ENCODE measurements around the gene ASNSD1. TPM values are rescaled to one million over a fixed set of nuclear protein-coding genes. Genes with fewer than 3 reads are reported as not detected.
"Not testable (repeated sequence)": the region's sequence is repeated elsewhere in the genome, so short reads cannot be mapped to it uniquely, and the experiment has no call there.

Gene ASNSD1
- total RNA-seq, 1 donor from 2014 or later: 39.9 TPM

GRCh38 chr2:189698020-189698887 is 37.0 kb downstream of the ASNSD1 start:
- no peaks in the 10 kb centered on the region for H3K36me3 ChIP-seq (ENCODE audit: control insufficient read depth, insufficient read depth, low read length)
- DNase-seq (ENCODE audit: low read depth): no peak
- H3K4me3 ChIP-seq (ENCODE audit: low read depth, low read length): no peak overlapping the region
- H3K27me3 ChIP-seq (ENCODE audit: control insufficient read depth, insufficient read depth, low read length): no peaks in the 10 kb centered on the region
- TF ChIP-seq, protein P1, sequence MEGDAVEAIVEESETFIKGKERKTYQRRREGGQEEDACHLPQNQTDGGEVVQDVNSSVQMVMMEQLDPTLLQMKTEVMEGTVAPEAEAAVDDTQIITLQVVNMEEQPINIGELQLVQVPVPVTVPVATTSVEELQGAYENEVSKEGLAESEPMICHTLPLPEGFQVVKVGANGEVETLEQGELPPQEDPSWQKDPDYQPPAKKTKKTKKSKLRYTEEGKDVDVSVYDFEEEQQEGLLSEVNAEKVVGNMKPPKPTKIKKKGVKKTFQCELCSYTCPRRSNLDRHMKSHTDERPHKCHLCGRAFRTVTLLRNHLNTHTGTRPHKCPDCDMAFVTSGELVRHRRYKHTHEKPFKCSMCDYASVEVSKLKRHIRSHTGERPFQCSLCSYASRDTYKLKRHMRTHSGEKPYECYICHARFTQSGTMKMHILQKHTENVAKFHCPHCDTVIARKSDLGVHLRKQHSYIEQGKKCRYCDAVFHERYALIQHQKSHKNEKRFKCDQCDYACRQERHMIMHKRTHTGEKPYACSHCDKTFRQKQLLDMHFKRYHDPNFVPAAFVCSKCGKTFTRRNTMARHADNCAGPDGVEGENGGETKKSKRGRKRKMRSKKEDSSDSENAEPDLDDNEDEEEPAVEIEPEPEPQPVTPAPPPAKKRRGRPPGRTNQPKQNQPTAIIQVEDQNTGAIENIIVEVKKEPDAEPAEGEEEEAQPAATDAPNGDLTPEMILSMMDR (IDR thresholded peaks at IDR 0.05; ENCODE audit: insufficient read depth, low read length, poor library complexity, severe bottlenecking): peak; percentile 48

- no peak for DNase-seq (ENCODE audit: low read depth)
- Histone ChIP-seq H3K4me3 (ENCODE audit: low read depth, low read length) (no peak overlapping the region), H3K27me3 (ENCODE audit: control insufficient read depth, insufficient read depth, low read length) (no peaks in the 10 kb centered on the region), H3K36me3 (ENCODE audit: control insufficient read depth, insufficient read depth, low read length) (no peaks in the 10 kb centered on the region)
- TF ChIP-seq, protein P1 (IDR thresholded peaks at IDR 0.05; ENCODE audit: insufficient read depth, low read length, poor library complexity, severe bottlenecking): no peak
Measured at GRCh38 chr2:189700681-189701080, 39.4 kb downstream of the ASNSD1 start.

- H3K36me3 ChIP-seq (ENCODE audit: control insufficient read depth, insufficient read depth, low read length): no peaks in the 10 kb centered on the region
- H3K27me3 ChIP-seq (ENCODE audit: control insufficient read depth, insufficient read depth, low read length): no peaks in the 10 kb centered on the region
- no peak overlapping the region for H3K4me3 ChIP-seq (ENCODE audit: low read depth, low read length)
- TF ChIP-seq, protein P1 (IDR thresholded peaks at IDR 0.05; ENCODE audit: insufficient read depth, low read length, poor library complexity, severe bottlenecking): no peak
- no peak for DNase-seq (ENCODE audit: low read depth)
Measured at GRCh38 chr2:189702071-189702470, 40.8 kb downstream of the ASNSD1 start.

DNA sequence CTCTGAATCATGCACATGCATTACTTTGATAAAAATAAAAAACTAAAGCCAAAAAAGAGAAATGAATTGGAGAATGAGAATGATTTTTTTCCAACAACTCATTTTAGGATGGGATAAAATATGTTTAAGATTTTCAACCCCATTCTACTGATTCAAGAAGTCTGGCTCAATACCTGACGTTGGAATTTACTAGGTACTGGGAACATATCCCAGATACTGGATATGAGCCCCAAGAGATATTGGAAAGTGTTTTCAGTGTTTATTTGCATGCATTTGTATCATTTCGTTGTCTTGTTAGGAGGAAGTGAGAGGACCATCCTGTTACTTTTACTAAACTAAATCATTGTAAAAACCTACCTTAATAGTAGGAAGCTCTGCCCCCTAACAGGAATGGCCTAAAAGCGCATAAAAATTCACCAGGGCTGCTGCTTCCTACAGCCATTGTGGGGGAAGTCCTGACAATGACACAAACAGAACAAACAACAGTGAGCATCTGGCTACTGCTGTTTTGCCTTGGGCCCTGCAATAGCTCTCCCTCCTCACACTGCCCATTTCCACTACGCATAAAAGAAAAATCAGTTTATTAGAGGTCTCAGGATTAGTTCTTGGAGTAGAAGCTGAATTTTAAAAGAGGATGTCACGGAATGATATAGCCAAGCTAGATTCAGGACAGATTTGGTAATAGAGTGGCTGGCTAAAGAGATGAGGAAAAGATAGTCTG is 48.4 kb downstream of the ASNSD1 start:
- Histone ChIP-seq H3K36me3 (ENCODE audit: control insufficient read depth, insufficient read depth, low read length) (no peaks in the 10 kb centered on the region), H3K4me3 (ENCODE audit: low read depth, low read length) (no peak overlapping the region), H3K27me3 (ENCODE audit: control insufficient read depth, insufficient read depth, low read length) (no peaks in the 10 kb centered on the region)
- TF ChIP-seq, protein P1 (IDR thresholded peaks at IDR 0.05; ENCODE audit: insufficient read depth, low read length, poor library complexity, severe bottlenecking): no peak
- no peak for DNase-seq (ENCODE audit: low read depth)

- not testable (repeated sequence) for DNase-seq (ENCODE audit: low read depth); H3K36me3 ChIP-seq (ENCODE audit: control insufficient read depth, insufficient read depth, low read length); H3K4me3 ChIP-seq (ENCODE audit: low read depth, low read length); H3K27me3 ChIP-seq (ENCODE audit: control insufficient read depth, insufficient read depth, low read length)
Measured at GRCh38 chr2:189717593-189717992, 56.3 kb downstream of the ASNSD1 start.

- DNase-seq (ENCODE audit: low read depth): no peak
- Histone ChIP-seq H3K4me3 (ENCODE audit: low read depth, low read length) (no peak overlapping the region), H3K36me3 (ENCODE audit: control insufficient read depth, insufficient read depth, low read length) (no peaks in the 10 kb centered on the region), H3K27me3 (ENCODE audit: control insufficient read depth, insufficient read depth, low read length) (no peaks in the 10 kb centered on the region)
- TF ChIP-seq, protein P1 (IDR thresholded peaks at IDR 0.05; ENCODE audit: insufficient read depth, low read length, poor library complexity, severe bottlenecking): no peak
Measured at GRCh38 chr2:189719571-189719970, 58.3 kb downstream of the ASNSD1 start.

All from kidney epithelial cell (primary cell).